Mesenchymal stem cell (in vitro differentiated cells and primary cell): ENCODE measurements around the gene DOCK2.

Experiments
- DNase-seq: peaks from one replicate; pipeline ENCODE4 v3.0.0-alpha.2; 2013
- H2AFZ ChIP-seq: one replicate; pipeline ENCODE4 v1.6.1; 2013; ENCODE audit warnings: low read depth, mild to moderate bottlenecking, control low read depth, inconsistent platforms, low read length, moderate library complexity
- H2AK5ac ChIP-seq: 2 replicates; pipeline ENCODE4 v1.6.1; 2013; ENCODE audit warnings: low read length, moderate library complexity, mild to moderate bottlenecking, inconsistent platforms; ENCODE audit not compliant: severe bottlenecking
- H2BK120ac ChIP-seq: one replicate; pipeline ENCODE4 v1.6.1; 2013; ENCODE audit warnings: low read depth, mild to moderate bottlenecking, inconsistent platforms, low read length, moderate library complexity
- H2BK12ac ChIP-seq, 2 experiments: one replicate each; pipeline ENCODE4 v1.6.1; 2013; ENCODE audit warnings: inconsistent platforms in 2 of 2, low read length in 2 of 2, mild to moderate bottlenecking in 2 of 2, moderate library complexity in 2 of 2, control low read depth in 1 of 2
- H2BK15ac ChIP-seq: one replicate; pipeline ENCODE4 v1.6.1; 2013; ENCODE audit warnings: mild to moderate bottlenecking, low read depth, inconsistent platforms; ENCODE audit not compliant: poor library complexity, severe bottlenecking
- H2BK5ac ChIP-seq: 2 replicates; pipeline ENCODE4 v1.6.1; 2013; ENCODE audit warnings: low read depth, mild to moderate bottlenecking, low read length, control low read depth, inconsistent platforms; ENCODE audit not compliant: poor library complexity, severe bottlenecking
- H3K14ac ChIP-seq, 2 experiments: one replicate each; pipeline ENCODE4 v1.6.1; 2013; ENCODE audit warnings: inconsistent platforms in 2 of 2, low read length in 2 of 2, control low read depth in 1 of 2, mild to moderate bottlenecking in 1 of 2, moderate library complexity in 1 of 2
- H3K18ac ChIP-seq, 2 experiments: one replicate each; pipeline ENCODE4 v1.6.1; 2013; ENCODE audit warnings: inconsistent platforms in 2 of 2, low read length in 2 of 2, control low read depth in 1 of 2, low read depth in 1 of 2, mild to moderate bottlenecking in 1 of 2
- H3K23ac ChIP-seq, 2 experiments: one replicate each; pipeline ENCODE4 v1.6.1; 2013; ENCODE audit warnings: inconsistent platforms in 2 of 2, low read length in 2 of 2, mild to moderate bottlenecking in 2 of 2, moderate library complexity in 2 of 2, control low read depth in 1 of 2
- H3K27ac ChIP-seq: 2 replicates; pipeline ENCODE4 v1.5.1; 2013; ENCODE audit warnings: mild to moderate bottlenecking, moderate library complexity, low read length, control low read depth, inconsistent platforms; ENCODE audit not compliant: poor library complexity, severe bottlenecking
- H3K27me3 ChIP-seq, 2 experiments: 2 replicates each; pipeline versions ENCODE4 v1.6.1 to v1.7.0; 2013; ENCODE audit warnings: low read length in 2 of 2, mild to moderate bottlenecking in 2 of 2, moderate library complexity in 2 of 2, control low read depth in 1 of 2, inconsistent platforms in 1 of 2; ENCODE audit not compliant: control insufficient read depth in 1 of 2, insufficient read depth in 1 of 2
- H3K36me3 ChIP-seq, 2 experiments: 2 replicates each; pipeline versions ENCODE4 v1.6.1 to v1.7.0; 2013; ENCODE audit warnings: low read length in 2 of 2, control low read depth in 1 of 2, inconsistent platforms in 1 of 2, low read depth in 1 of 2, mild to moderate bottlenecking in 1 of 2; ENCODE audit not compliant: insufficient read depth in 2 of 2, control insufficient read depth in 1 of 2
- H3K4ac ChIP-seq, 2 experiments: one replicate each; pipeline ENCODE4 v1.6.1; 2013; ENCODE audit warnings: inconsistent platforms in 2 of 2, low read length in 2 of 2, mild to moderate bottlenecking in 2 of 2, moderate library complexity in 2 of 2, control low read depth in 1 of 2, low read depth in 1 of 2
- H3K4me1 ChIP-seq: 2 replicates; pipeline ENCODE4 v1.6.1; 2013; ENCODE audit warnings: low read depth, low read length, control low read depth; ENCODE audit not compliant: control insufficient read depth, insufficient read depth
- H3K4me2 ChIP-seq: 2 replicates; pipeline ENCODE4 v1.6.1; 2013; ENCODE audit warnings: low read length, mild to moderate bottlenecking, inconsistent platforms; ENCODE audit not compliant: poor library complexity, severe bottlenecking
- H3K4me3 ChIP-seq, 2 experiments: 2 replicates each; pipeline versions ENCODE4 v1.5.1 to v1.7.0; 2013; ENCODE audit warnings: low read length in 2 of 2, mild to moderate bottlenecking in 2 of 2, control low read depth in 1 of 2, low read depth in 1 of 2; ENCODE audit not compliant: insufficient read depth in 1 of 2
- H3K79me1 ChIP-seq: replicated peaks from 2 replicates; pipeline ENCODE4 v1.6.1; 2013; ENCODE audit warnings: mild to moderate bottlenecking, control low read depth, low read length, inconsistent platforms; ENCODE audit not compliant: poor library complexity, severe bottlenecking
- H3K9ac ChIP-seq: 2 replicates; pipeline ENCODE4 v1.7.0; 2013; ENCODE audit warnings: mild to moderate bottlenecking, low read length, moderate library complexity
- H3K9me3 ChIP-seq: 2 replicates; pipeline ENCODE4 v1.7.0; 2013; ENCODE audit warnings: mild to moderate bottlenecking, low read length; ENCODE audit not compliant: control insufficient read depth
- H4K8ac ChIP-seq: one replicate; pipeline ENCODE4 v1.6.1; 2013; ENCODE audit warnings: inconsistent platforms, mild to moderate bottlenecking, low read length, moderate library complexity
- H4K91ac ChIP-seq: one replicate; pipeline ENCODE4 v1.6.1; 2013; ENCODE audit warnings: mild to moderate bottlenecking, low read length, inconsistent platforms
- WGBS: methylation state at CpG from one replicate; pipeline ENCODE4 v1.1.7; 2013; ENCODE audit warnings: mixed read lengths; 5-methylcytosine and 5-hydroxymethylcytosine counted together

Gene DOCK2

GRCh38 chr5:169607882-169608281 lies 29.2 kb upstream of the DOCK2 start:
- Histone ChIP-seq H3K4ac (no peak overlapping the region), H3K27me3 (no peaks in the 10 kb centered on the region), H2BK120ac (no peak overlapping the region), H4K91ac (no peak overlapping the region), H2BK12ac (no peak overlapping the region), H2AFZ (no peak overlapping the region), H2BK5ac (no peak overlapping the region), H2BK15ac (no peak overlapping the region), H3K4me1 (no peaks in the 10 kb centered on the region), H3K14ac (no peak overlapping the region), H2AK5ac (no peak overlapping the region), H3K4me2 (no peak overlapping the region), H3K9me3 (no peaks in the 10 kb centered on the region), H4K8ac (no peak overlapping the region), H3K23ac (no peak overlapping the region), H3K36me3 (peaks cover 3 to 23% of the 10 kb centered on the region in 2 experiments), H3K9ac (no peak overlapping the region), H3K79me1 (no peaks in the 10 kb centered on the region), H3K18ac (no peak overlapping the region), H3K4me3 (no peak overlapping the region), H3K27ac (no peak overlapping the region)
- DNase-seq = no peak
- WGBS = no CpG with 5 or more reads among the region's 2 CpGs

GRCh38 chr5:169609716-169610115 lies 27.4 kb upstream of the DOCK2 start:
- no peak overlapping the region for H2BK120ac ChIP-seq
- DNase-seq = no peak
- H2AK5ac ChIP-seq = no peak overlapping the region
- WGBS = 96% methylated on average over 3 of the region's 3 CpGs
- H3K9ac ChIP-seq = no peak overlapping the region
- no peak overlapping the region for H4K91ac ChIP-seq
- H3K23ac ChIP-seq = no peak overlapping the region
- no peak overlapping the region for H2BK5ac ChIP-seq
- no peak overlapping the region for H4K8ac ChIP-seq
- no peak overlapping the region for H2BK12ac ChIP-seq
- H3K4me2 ChIP-seq = no peak overlapping the region
- no peaks in the 10 kb centered on the region for H3K79me1 ChIP-seq
- H2BK15ac ChIP-seq = no peak overlapping the region
- H3K14ac ChIP-seq = no peak overlapping the region
- no peak overlapping the region for H3K27ac ChIP-seq
- no peaks in the 10 kb centered on the region for H3K9me3 ChIP-seq
- no peak overlapping the region for H3K4ac ChIP-seq
- no peaks in the 10 kb centered on the region for H3K4me1 ChIP-seq
- no peak overlapping the region for H2AFZ ChIP-seq
- H3K4me3 ChIP-seq = no peak overlapping the region
- no peaks in the 10 kb centered on the region for H3K27me3 ChIP-seq
- no peak overlapping the region for H3K18ac ChIP-seq
- peaks cover 0 to 4% of the 10 kb centered on the region in 2 experiments for H3K36me3 ChIP-seq

- H2BK15ac ChIP-seq = no peak overlapping the region
- no peaks in the 10 kb centered on the region for H3K4me1 ChIP-seq
- H2AK5ac ChIP-seq = no peak overlapping the region
- no peaks in the 10 kb centered on the region for H3K9me3 ChIP-seq
- H3K4me3 ChIP-seq = no peak overlapping the region
- no peak overlapping the region for H3K23ac ChIP-seq
- H2BK12ac ChIP-seq = no peak overlapping the region
- WGBS = 80% methylated on average over 4 of the region's 4 CpGs
- H3K14ac ChIP-seq = no peak overlapping the region
- no peak overlapping the region for H4K8ac ChIP-seq
- H3K4me2 ChIP-seq = no peak overlapping the region
- no peak overlapping the region for H3K4ac ChIP-seq
- no peak for DNase-seq
- no peak overlapping the region for H4K91ac ChIP-seq
- H2AFZ ChIP-seq = no peak overlapping the region
- H3K9ac ChIP-seq = no peak overlapping the region
- H3K36me3 ChIP-seq = peaks cover 0 to 3% of the 10 kb centered on the region in 2 experiments
- no peak overlapping the region for H2BK120ac ChIP-seq
- H3K18ac ChIP-seq = no peak overlapping the region
- no peaks in the 10 kb centered on the region for H3K27me3 ChIP-seq
- H2BK5ac ChIP-seq = no peak overlapping the region
- H3K79me1 ChIP-seq = no peaks in the 10 kb centered on the region
- no peak overlapping the region for H3K27ac ChIP-seq
These were observed 26.5 kb upstream of the DOCK2 start for GRCh38 chr5:169610606-169611005.

GRCh38 chr5:169615561-169615960 lies 21.5 kb upstream of the DOCK2 start:
- no peak overlapping the region for H2BK12ac ChIP-seq
- no peak overlapping the region for H2AFZ ChIP-seq
- no peaks in the 10 kb centered on the region for H3K9me3 ChIP-seq
- no peak overlapping the region for H2BK5ac ChIP-seq
- H3K27ac ChIP-seq = no peak overlapping the region
- H3K4me1 ChIP-seq = no peaks in the 10 kb centered on the region
- H3K4me3 ChIP-seq = no peak overlapping the region
- no peak overlapping the region for H3K18ac ChIP-seq
- no peak overlapping the region for H3K4ac ChIP-seq
- no peak overlapping the region for H4K8ac ChIP-seq
- DNase-seq = no peak
- no peak overlapping the region for H2BK120ac ChIP-seq
- H3K9ac ChIP-seq = no peak overlapping the region
- H3K27me3 ChIP-seq = no peaks in the 10 kb centered on the region
- no CpG with 5 or more reads among the region's 1 CpG for WGBS
- H3K79me1 ChIP-seq = no peaks in the 10 kb centered on the region
- no peak overlapping the region for H2AK5ac ChIP-seq
- no peaks in the 10 kb centered on the region for H3K36me3 ChIP-seq
- H3K14ac ChIP-seq = no peak overlapping the region
- H3K4me2 ChIP-seq = no peak overlapping the region
- no peak overlapping the region for H4K91ac ChIP-seq
- no peak overlapping the region for H3K23ac ChIP-seq
- no peak overlapping the region for H2BK15ac ChIP-seq
